ENCODE results near the gene GUCY2D. TPM values are rescaled to one million over a fixed set of nuclear protein-coding genes. Genes with fewer than 3 reads are reported as not detected.

GUCY2D gene
- total RNA-seq, 1 experiment from 2014 or later: not detected

- no peak for TF ChIP-seq EZH2 (IDR thresholded peaks at IDR 0.05; ENCODE audit: borderline replicate concordance, low read depth, low read length, poor library complexity, severe bottlenecking)
- TF ChIP-seq, protein P1, sequence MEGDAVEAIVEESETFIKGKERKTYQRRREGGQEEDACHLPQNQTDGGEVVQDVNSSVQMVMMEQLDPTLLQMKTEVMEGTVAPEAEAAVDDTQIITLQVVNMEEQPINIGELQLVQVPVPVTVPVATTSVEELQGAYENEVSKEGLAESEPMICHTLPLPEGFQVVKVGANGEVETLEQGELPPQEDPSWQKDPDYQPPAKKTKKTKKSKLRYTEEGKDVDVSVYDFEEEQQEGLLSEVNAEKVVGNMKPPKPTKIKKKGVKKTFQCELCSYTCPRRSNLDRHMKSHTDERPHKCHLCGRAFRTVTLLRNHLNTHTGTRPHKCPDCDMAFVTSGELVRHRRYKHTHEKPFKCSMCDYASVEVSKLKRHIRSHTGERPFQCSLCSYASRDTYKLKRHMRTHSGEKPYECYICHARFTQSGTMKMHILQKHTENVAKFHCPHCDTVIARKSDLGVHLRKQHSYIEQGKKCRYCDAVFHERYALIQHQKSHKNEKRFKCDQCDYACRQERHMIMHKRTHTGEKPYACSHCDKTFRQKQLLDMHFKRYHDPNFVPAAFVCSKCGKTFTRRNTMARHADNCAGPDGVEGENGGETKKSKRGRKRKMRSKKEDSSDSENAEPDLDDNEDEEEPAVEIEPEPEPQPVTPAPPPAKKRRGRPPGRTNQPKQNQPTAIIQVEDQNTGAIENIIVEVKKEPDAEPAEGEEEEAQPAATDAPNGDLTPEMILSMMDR (conservative IDR thresholded peaks at IDR 0.05; ENCODE audit: low read depth, low read length): no peak
- Histone ChIP-seq H3K4me1 (ENCODE audit: insufficient read depth, low read length, poor library complexity, severe bottlenecking) (no peaks in the 10 kb centered on the region), H3K27me3 (replicated peaks; ENCODE audit: insufficient read depth, low read depth, low read length, poor library complexity) (no peaks in the 10 kb centered on the region), H3K9me3 (ENCODE audit: low read depth, low read length, poor library complexity, severe bottlenecking) (no peaks in the 10 kb centered on the region), H3K36me3 (ENCODE audit: insufficient read depth, low read length, poor library complexity, severe bottlenecking) (no peaks in the 10 kb centered on the region), H3K27ac (ENCODE audit: low read depth, low read length, poor library complexity, severe bottlenecking) (no peak overlapping the region), H3K4me3 (ENCODE audit: low read depth, low read length, poor library complexity, severe bottlenecking) (no peak overlapping the region)
- no TSS peak for BruUV-seq (replicated peaks)
- CTCF ChIA-PET: no interaction called here
- intact Hi-C loops (cut with micrococcal nuclease; ENCODE audit: unreplicated experiment): loop anchor here (10.0 kb wide), 1 partner anchor 223 kb away; no protein-coding TSS in a partner anchor
- DNase-seq (ENCODE audit: low spot score): no peak
- POLR2A ChIA-PET (ENCODE audit: low non-redundant PET): interaction anchor here (0.5 kb wide), 1 partner anchor 235 kb away, joined by 6 read pairs; no protein-coding TSS in a partner anchor
These were observed 45.3 kb downstream of the GUCY2D start for GRCh38 chr17:8047769-8048110.

- Histone ChIP-seq H3K36me3 (ENCODE audit: insufficient read depth, low read length, poor library complexity, severe bottlenecking) (no peaks in the 10 kb centered on the region), H3K4me3 (ENCODE audit: low read depth, low read length, poor library complexity, severe bottlenecking) (no peak overlapping the region), H3K27ac (ENCODE audit: low read depth, low read length, poor library complexity, severe bottlenecking) (no peak overlapping the region), H3K9me3 (ENCODE audit: low read depth, low read length, poor library complexity, severe bottlenecking) (no peaks in the 10 kb centered on the region), H3K4me1 (ENCODE audit: insufficient read depth, low read length, poor library complexity, severe bottlenecking) (no peaks in the 10 kb centered on the region), H3K27me3 (replicated peaks; ENCODE audit: insufficient read depth, low read depth, low read length, poor library complexity) (no peaks in the 10 kb centered on the region)
- TF ChIP-seq, protein P1 (conservative IDR thresholded peaks at IDR 0.05; ENCODE audit: low read depth, low read length): no peak
- no peak for TF ChIP-seq EZH2 (IDR thresholded peaks at IDR 0.05; ENCODE audit: borderline replicate concordance, low read depth, low read length, poor library complexity, severe bottlenecking)
- BruUV-seq (replicated peaks): no TSS peak
- ChIA-PET POLR2A (ENCODE audit: low non-redundant PET) (no interaction called here), CTCF (no interaction called here)
- intact Hi-C loops (cut with micrococcal nuclease; ENCODE audit: unreplicated experiment): loop anchor here (10.0 kb wide), 1 partner anchor 223 kb away; no protein-coding TSS in a partner anchor
- DNase-seq (ENCODE audit: low spot score): no peak
These were observed 45.8 kb downstream of the GUCY2D start for GRCh38 chr17:8048236-8048635.

DNA sequence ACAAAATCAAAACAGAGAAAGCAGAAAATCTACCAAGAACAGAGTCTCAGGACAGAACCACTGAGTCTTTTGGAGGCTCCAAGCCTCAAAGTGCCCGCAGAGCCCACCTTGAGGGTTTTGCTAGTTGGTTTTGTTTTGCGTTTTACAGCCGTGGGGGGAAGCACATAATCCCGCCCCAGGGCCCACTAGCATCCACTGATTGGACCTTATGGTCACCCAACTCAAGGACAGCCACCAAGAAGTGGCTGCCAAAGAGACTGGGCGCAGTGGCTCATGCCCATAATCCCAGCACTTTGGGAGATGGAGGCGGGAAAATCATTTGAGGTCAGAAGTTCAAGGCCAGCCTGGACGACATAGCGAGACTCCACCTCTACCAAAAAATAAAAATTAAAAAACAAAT, 46.3 kb downstream of the GUCY2D start:
- TF ChIP-seq, protein P1 (conservative IDR thresholded peaks at IDR 0.05; ENCODE audit: low read depth, low read length): no peak
- TF ChIP-seq EZH2 (IDR thresholded peaks at IDR 0.05; ENCODE audit: borderline replicate concordance, low read depth, low read length, poor library complexity, severe bottlenecking): no peak
- DNase-seq (ENCODE audit: low spot score): no peak
- Histone ChIP-seq H3K4me1 (ENCODE audit: insufficient read depth, low read length, poor library complexity, severe bottlenecking) (no peaks in the 10 kb centered on the region), H3K27me3 (replicated peaks; ENCODE audit: insufficient read depth, low read depth, low read length, poor library complexity) (no peaks in the 10 kb centered on the region), H3K4me3 (ENCODE audit: low read depth, low read length, poor library complexity, severe bottlenecking) (no peak overlapping the region), H3K9me3 (ENCODE audit: low read depth, low read length, poor library complexity, severe bottlenecking) (no peaks in the 10 kb centered on the region), H3K27ac (ENCODE audit: low read depth, low read length, poor library complexity, severe bottlenecking) (no peak overlapping the region), H3K36me3 (ENCODE audit: insufficient read depth, low read length, poor library complexity, severe bottlenecking) (no peaks in the 10 kb centered on the region)
- ChIA-PET POLR2A (ENCODE audit: low non-redundant PET) (no interaction called here), CTCF (no interaction called here)
- no TSS peak for BruUV-seq (replicated peaks)
- intact Hi-C loops (cut with micrococcal nuclease; ENCODE audit: unreplicated experiment): loop anchor here (10.0 kb wide), 1 partner anchor 224 kb away; no protein-coding TSS in a partner anchor

All from A673 (cell line).